Naive B cell (primary cell): ENCODE data around the gene CMTM7. TPM values are rescaled to one million over a fixed set of nuclear protein-coding genes. Genes with fewer than 3 reads are reported as not detected.
A peak's percentile ranks its signal among the peaks of the same experiment; 100 is the strongest.

ENCODE experiments used
- ATAC-seq, 2 donors: fragments of 150-1000 bp; cut with Tn5 transposase; 2 replicates each; pipeline ENCODE4 v1.10.0; 2021; ENCODE audit warnings: low read depth in 2 of 2, mild to moderate bottlenecking in 2 of 2, moderate library complexity in 2 of 2
- DNase-seq: peaks from one replicate; pipeline ENCODE4 v3.0.0; 2022
- H3K27ac Mint-ChIP-seq, 6 donors: one replicate each; pipeline ENCODE4 v1.8.0; 2020 to 2022; ENCODE audit warnings: mild to moderate bottlenecking in 6 of 6, mixed read lengths in 6 of 6, moderate library complexity in 5 of 6, inconsistent platforms in 2 of 6
- H3K27me3 Mint-ChIP-seq, 3 donors: one replicate each; pipeline ENCODE4 v1.8.0; 2021 to 2022; ENCODE audit warnings: mixed read lengths in 3 of 3, mild to moderate bottlenecking in 1 of 3
- H3K36me3 Mint-ChIP-seq, 2 donors: one replicate each; pipeline ENCODE4 v1.8.0; 2020 to 2022; ENCODE audit warnings: mixed read lengths in 2 of 2, inconsistent platforms in 1 of 2, mild to moderate bottlenecking in 1 of 2
- H3K4me1 Mint-ChIP-seq, 3 donors: one replicate each; pipeline ENCODE4 v1.8.0; 2020 to 2022; ENCODE audit warnings: mixed read lengths in 3 of 3, inconsistent platforms in 1 of 3, mild to moderate bottlenecking in 1 of 3, moderate library complexity in 1 of 3
- H3K4me3 Mint-ChIP-seq, 8 donors: one replicate each; pipeline ENCODE4 v1.8.0; 2020 to 2022; ENCODE audit warnings: mild to moderate bottlenecking in 8 of 8, mixed read lengths in 8 of 8, moderate library complexity in 8 of 8, inconsistent platforms in 2 of 8
- H3K9me3 Mint-ChIP-seq, 7 donors: one replicate each; pipeline ENCODE4 v1.8.0; 2020 to 2022; ENCODE audit warnings: mixed read lengths in 7 of 7, mild to moderate bottlenecking in 5 of 7, inconsistent platforms in 2 of 7, moderate library complexity in 1 of 7
- polyA plus RNA-seq, 6 donors: library from polyadenylated mRNA; unstranded; fragments of 300-500 nt; fragmentation: Illumina TruSeq; gene quantifications; one replicate each; pipeline ENCODE4 v1.2.3, GENCODE V29; 2021; ENCODE audit warnings: low read depth in 6 of 6

Gene CMTM7
- 100 to 1,000 TPM in 2 of 6 donors, 10 to 100 TPM in 4; 56.8 to 116 (median 73.3) TPM for polyA plus RNA-seq

- Mint-ChIP-seq H3K4me1 (peaks cover 43 to 61% (median 56%) of the 10 kb centered on the region in 3 donors), H3K4me3 (peak within 1 kb of the TSS; percentile 91 to 99 (median 98)), H3K27ac (peak within 1 kb of the TSS; percentile 92 to 97 (median 95)), H3K9me3 (no peaks in the 10 kb centered on the region), H3K27me3 (no peaks in the 10 kb centered on the region), H3K36me3 (no peaks in the 10 kb centered on the region)
- ATAC-seq (peak; percentile 55 to 58), DNase-seq (peak; percentile 54)
Observed at GRCh38 chr3:32391643-32392535, at the start of gene CMTM7. CMTM7 (plus strand) TSS chr3:32391853; CDS start chr3:32391907, 54 bp downstream.

- H3K36me3 Mint-ChIP-seq = no peaks in the 10 kb centered on the region
- ATAC-seq (peak in 1 of 2 donors; percentile 39), DNase-seq (no peak)
- peak overlapping the region in 1 of 8 donors; percentile 23 for H3K4me3 Mint-ChIP-seq
- H3K9me3 Mint-ChIP-seq = peaks cover 0 to 2% (median 0%) of the 10 kb centered on the region in 7 donors
- H3K4me1 Mint-ChIP-seq = no peaks in the 10 kb centered on the region
- no peaks in the 10 kb centered on the region for H3K27me3 Mint-ChIP-seq
- peak overlapping the region in 3 of 6 donors; percentile 1 to 22 (median 3) for H3K27ac Mint-ChIP-seq
Observed at GRCh38 chr3:32347343-32348125, 44.1 kb upstream of the CMTM7 start.

GRCh38 chr3:32349184-32349583 lies 42.5 kb upstream of the CMTM7 start:
- no peaks in the 10 kb centered on the region for H3K36me3 Mint-ChIP-seq
- H3K4me3 Mint-ChIP-seq = no peak overlapping the region
- no peaks in the 10 kb centered on the region for H3K4me1 Mint-ChIP-seq
- no peaks in the 10 kb centered on the region for H3K27me3 Mint-ChIP-seq
- DNase-seq = no peak
- no peak for ATAC-seq
- H3K9me3 Mint-ChIP-seq = peaks cover 0 to 2% (median 0%) of the 10 kb centered on the region in 7 donors
- no peak overlapping the region for H3K27ac Mint-ChIP-seq

GRCh38 chr3:32352563-32352962 lies 39.1 kb upstream of the CMTM7 start:
- Mint-ChIP-seq H3K27me3 (peaks cover 0 to 4% (median 0%) of the 10 kb centered on the region in 3 donors), H3K27ac (no peak overlapping the region)

GRCh38 chr3:32353351-32353750 lies 38.3 kb upstream of the CMTM7 start:
- no peaks in the 10 kb centered on the region for H3K36me3 Mint-ChIP-seq
- ATAC-seq (no peak), DNase-seq (no peak)
- no peaks in the 10 kb centered on the region for H3K9me3 Mint-ChIP-seq
- no peaks in the 10 kb centered on the region for H3K4me1 Mint-ChIP-seq
- H3K27me3 Mint-ChIP-seq = peaks cover 0 to 6% (median 0%) of the 10 kb centered on the region in 3 donors
- H3K27ac Mint-ChIP-seq = no peak overlapping the region
- no peak overlapping the region for H3K4me3 Mint-ChIP-seq

More at GRCh38 chr3:32352563-32352962, 39.1 kb upstream of the CMTM7 start:
- no peak for DNase-seq
- Mint-ChIP-seq H3K4me3 (no peak overlapping the region), H3K4me1 (no peaks in the 10 kb centered on the region), H3K9me3 (no peaks in the 10 kb centered on the region), H3K36me3 (no peaks in the 10 kb centered on the region)
- ATAC-seq = no peak

GRCh38 chr3:32354362-32354778 lies 37.3 kb upstream of the CMTM7 start:
- no peak for ATAC-seq
- H3K27ac Mint-ChIP-seq = no peak overlapping the region
- H3K9me3 Mint-ChIP-seq = no peaks in the 10 kb centered on the region

GRCh38 chr3:32355751-32356291 lies 35.8 kb upstream of the CMTM7 start:
- Mint-ChIP-seq H3K4me3 (no peak overlapping the region), H3K27me3 (peaks cover 0 to 6% (median 0%) of the 10 kb centered on the region in 3 donors), H3K27ac (peak overlapping the region in 1 of 6 donors; percentile 19), H3K36me3 (no peaks in the 10 kb centered on the region), H3K9me3 (no peaks in the 10 kb centered on the region), H3K4me1 (no peaks in the 10 kb centered on the region)
- no peak for DNase-seq
- ATAC-seq = no peak

More at GRCh38 chr3:32354362-32354778, 37.3 kb upstream of the CMTM7 start:
- DNase-seq = no peak
- Mint-ChIP-seq H3K27me3 (peaks cover 0 to 6% (median 0%) of the 10 kb centered on the region in 3 donors), H3K4me1 (no peaks in the 10 kb centered on the region), H3K36me3 (no peaks in the 10 kb centered on the region), H3K4me3 (no peak overlapping the region)

- DNase-seq (no peak), ATAC-seq (no peak)
- Mint-ChIP-seq H3K9me3 (peaks cover 0 to 2% (median 0%) of the 10 kb centered on the region in 7 donors), H3K4me3 (no peak overlapping the region), H3K36me3 (no peaks in the 10 kb centered on the region), H3K27ac (no peak overlapping the region), H3K4me1 (no peaks in the 10 kb centered on the region), H3K27me3 (peaks cover 0 to 6% (median 0%) of the 10 kb centered on the region in 3 donors)
Observed at GRCh38 chr3:32359766-32360492, 31.7 kb upstream of the CMTM7 start.

GRCh38 chr3:32360493-32360827 lies 31.2 kb upstream of the CMTM7 start:
- Mint-ChIP-seq H3K27me3 (peaks cover 0 to 6% (median 0%) of the 10 kb centered on the region in 3 donors), H3K4me3 (no peak overlapping the region)

GRCh38 chr3:32366638-32367397 lies 24.8 kb upstream of the CMTM7 start:
- peak overlapping the region in 5 of 6 donors; percentile 8 to 65 (median 61) for H3K27ac Mint-ChIP-seq
- peak overlapping the region in 6 of 8 donors; percentile 16 to 81 (median 56) for H3K4me3 Mint-ChIP-seq
- DNase-seq (no peak), ATAC-seq (peak in 1 of 2 donors; percentile 42)
- H3K4me1 Mint-ChIP-seq = peaks cover 12 to 35% (median 30%) of the 10 kb centered on the region in 3 donors
- peaks cover 0 to 4% (median 0%) of the 10 kb centered on the region in 3 donors for H3K27me3 Mint-ChIP-seq
- peaks cover 0 to 2% (median 0%) of the 10 kb centered on the region in 7 donors for H3K9me3 Mint-ChIP-seq
- no peaks in the 10 kb centered on the region for H3K36me3 Mint-ChIP-seq

More at GRCh38 chr3:32360493-32360827, 31.2 kb upstream of the CMTM7 start:
- H3K36me3 Mint-ChIP-seq = no peaks in the 10 kb centered on the region
- H3K4me1 Mint-ChIP-seq = no peaks in the 10 kb centered on the region
- ATAC-seq (no peak), DNase-seq (no peak)
- no peak overlapping the region for H3K27ac Mint-ChIP-seq
- H3K9me3 Mint-ChIP-seq = peaks cover 0 to 2% (median 0%) of the 10 kb centered on the region in 7 donors

GRCh38 chr3:32367442-32367841 lies 24.2 kb upstream of the CMTM7 start:
- Mint-ChIP-seq H3K36me3 (no peaks in the 10 kb centered on the region), H3K4me3 (peak overlapping the region in 7 of 8 donors; percentile 16 to 81 (median 54)), H3K27ac (peak overlapping the region in 4 of 6 donors; percentile 17 to 95 (median 64)), H3K27me3 (peaks cover 0 to 4% (median 0%) of the 10 kb centered on the region in 3 donors), H3K4me1 (peaks cover 12 to 40% (median 34%) of the 10 kb centered on the region in 3 donors), H3K9me3 (peaks cover 0 to 2% (median 0%) of the 10 kb centered on the region in 7 donors)
- no peak for ATAC-seq
- DNase-seq = no peak
